Measurements from ENCODE around the gene C9orf153.

GRCh38 chr9:86201474-86202337, 57.8 kb downstream of the C9orf153 start:
- TF ChIP-seq ARNTL (CRISPR knock-in tag; IDR thresholded peaks at IDR 0.05; ENCODE audit: borderline replicate concordance, low read depth) (no peak), PATZ1 (CRISPR knock-in tag; IDR thresholded peaks at IDR 0.05; ENCODE audit: borderline replicate concordance) (no peak), ZFP30 (CRISPR knock-in tag; IDR thresholded peaks at IDR 0.05) (no peak), CSDC2 (CRISPR knock-in tag; IDR thresholded peaks at IDR 0.05) (no peak), TOX (CRISPR knock-in tag; IDR thresholded peaks at IDR 0.05; ENCODE audit: borderline replicate concordance) (no peak), ZNF8 (CRISPR knock-in tag; IDR thresholded peaks at IDR 0.05) (no peak), PPARA (CRISPR knock-in tag; IDR thresholded peaks at IDR 0.05; ENCODE audit: borderline replicate concordance) (no peak), CREB5 (CRISPR knock-in tag; IDR thresholded peaks at IDR 0.05; ENCODE audit: low read depth) (no peak)

Data from SK-N-SH treated with all-trans-retinoic acid at 6 μM for 48 hours (cell line).